ENCODE measurements around the gene AMPH.
"Not testable (repeated sequence)": the region's sequence is repeated elsewhere in the genome, so short reads cannot be mapped to it uniquely, and the experiment has no call there.

Gene AMPH

GRCh38 chr7:38345299-38346172 lies 285.6 kb downstream of the AMPH start:
- peak; percentile 51 for DNase-seq

GRCh38 chr7:38344741-38345140 lies 286.4 kb downstream of the AMPH start:
- DNase-seq = not testable (repeated sequence)

- not testable (repeated sequence) for DNase-seq
Observed at GRCh38 chr7:38342135-38342534, 289.0 kb downstream of the AMPH start.

GRCh38 chr7:38341172-38341705 lies 289.9 kb downstream of the AMPH start:
- DNase-seq = peak; percentile 53

- DNase-seq = no peak
Observed at GRCh38 chr7:38339953-38340819, 291.0 kb downstream of the AMPH start.

GRCh38 chr7:38336148-38336515 lies 295.0 kb downstream of the AMPH start:
- DNase-seq = not testable (repeated sequence)

- DNase-seq = peak; percentile 91
Observed at GRCh38 chr7:38335492-38336147, 295.6 kb downstream of the AMPH start.

- peak; percentile 26 for DNase-seq
Observed at GRCh38 chr7:38335128-38335491, 296.1 kb downstream of the AMPH start.

- no peak for DNase-seq
Observed at GRCh38 chr7:38334163-38334562, 297.0 kb downstream of the AMPH start.
